CD4-positive, CD25-positive, alpha-beta regulatory T cell (primary cell): ENCODE data around the gene SMAD3. TPM values are rescaled to one million over a fixed set of nuclear protein-coding genes. Genes with fewer than 3 reads are reported as not detected.

Experiments used
- ATAC-seq, 2 donors: fragments of 150-1000 bp; cut with Tn5 transposase; one replicate each; pipeline ENCODE4 v1.10.0; 2021; ENCODE audit warnings: low read depth in 2 of 2, moderate number of reproducible peaks in 2 of 2, moderate library complexity in 1 of 2
- DNase-seq, 3 donors: peaks; one replicate each; pipeline versions ENCODE4 v3.0.0 to v3.0.0-alpha.2; 2012 to 2022; ENCODE audit warnings: mixed read lengths in 1 of 3
- H3K27ac ChIP-seq: one replicate; pipeline ENCODE4 v1.7.0; 2013; ENCODE audit warnings: mild to moderate bottlenecking, low read length; ENCODE audit not compliant: insufficient read depth, poor library complexity, severe bottlenecking
- H3K27me3 ChIP-seq: one replicate; pipeline ENCODE4 v1.7.0; 2013; ENCODE audit warnings: low read length; ENCODE audit not compliant: control insufficient read depth, insufficient read depth
- H3K36me3 ChIP-seq: one replicate; pipeline ENCODE4 v1.7.0; 2013; ENCODE audit warnings: mild to moderate bottlenecking, low read length, moderate library complexity; ENCODE audit not compliant: control insufficient read depth, insufficient read depth
- H3K4me1 ChIP-seq: 2 replicates; pipeline ENCODE4 v1.7.0; 2013; ENCODE audit warnings: mild to moderate bottlenecking, low read length; ENCODE audit not compliant: insufficient read depth, control insufficient read depth, poor library complexity, severe bottlenecking
- H3K4me3 ChIP-seq: one replicate; pipeline ENCODE4 v1.7.0; 2013; ENCODE audit warnings: low read depth, mild to moderate bottlenecking, low read length, moderate library complexity
- H3K9me3 ChIP-seq, 2 experiments: 1 replicate in 1 of 2; 2 replicates in 1 of 2; pipeline ENCODE4 v1.7.0; 2013; ENCODE audit warnings: low read length in 2 of 2, mild to moderate bottlenecking in 1 of 2, moderate library complexity in 1 of 2; ENCODE audit not compliant: control insufficient read depth in 2 of 2
- H3K27ac Mint-ChIP-seq, 3 donors: one replicate each; pipeline ENCODE4 v1.8.0; 2020 to 2022; ENCODE audit warnings: mild to moderate bottlenecking in 3 of 3, mixed read lengths in 3 of 3, moderate library complexity in 2 of 3
- H3K27me3 Mint-ChIP-seq: one replicate; pipeline ENCODE4 v1.8.0; 2022; ENCODE audit warnings: mild to moderate bottlenecking, mixed read lengths
- H3K36me3 Mint-ChIP-seq: one replicate; pipeline ENCODE4 v1.8.0; 2020; ENCODE audit warnings: mixed read lengths
- H3K4me1 Mint-ChIP-seq, 4 donors: one replicate each; pipeline ENCODE4 v1.8.0; 2020 to 2022; ENCODE audit warnings: mixed read lengths in 4 of 4, mild to moderate bottlenecking in 1 of 4
- H3K4me3 Mint-ChIP-seq, 4 donors: one replicate each; pipeline ENCODE4 v1.8.0; 2020 to 2022; ENCODE audit warnings: mild to moderate bottlenecking in 4 of 4, mixed read lengths in 4 of 4, moderate library complexity in 3 of 4
- H3K9me3 Mint-ChIP-seq, 7 donors: one replicate each; pipeline ENCODE4 v1.8.0; 2020 to 2022; ENCODE audit warnings: mixed read lengths in 7 of 7, mild to moderate bottlenecking in 3 of 7, moderate library complexity in 2 of 7
- polyA plus RNA-seq, 4 donors: library from polyadenylated mRNA; unstranded; fragments of 300-500 nt; fragmentation: Illumina TruSeq; gene quantifications; one replicate each; pipeline ENCODE4 v1.2.3, GENCODE V29; 2021
- total RNA-seq: library from RNA; stranded (reverse); gene quantifications from one replicate; pipeline ENCODE4 v1.2.3, GENCODE V29; 2022

SMAD3 gene
- total and polyA plus RNA-seq, 5 donors from 2014 or later, result 12.0 to 76.6 (median 14.7) TPM

DNA sequence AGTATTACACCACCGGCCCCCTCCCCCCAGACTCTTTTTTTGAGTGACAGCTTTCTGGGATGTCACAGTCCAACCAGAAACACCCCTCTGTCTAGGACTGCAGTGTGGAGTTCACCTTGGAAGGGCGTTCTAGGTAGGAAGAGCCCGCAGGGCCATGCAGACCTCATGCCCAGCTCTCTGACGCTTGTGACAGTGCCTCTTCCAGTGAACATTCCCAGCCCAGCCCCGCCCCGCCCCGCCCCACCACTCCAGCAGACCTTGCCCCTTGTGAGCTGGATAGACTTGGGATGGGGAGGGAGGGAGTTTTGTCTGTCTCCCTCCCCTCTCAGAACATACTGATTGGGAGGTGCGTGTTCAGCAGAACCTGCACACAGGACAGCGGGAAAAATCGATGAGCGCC lies 125.4 kb downstream of the SMAD3 start:
- DNase-seq, result no peak
- Mint-ChIP-seq H3K27me3 (no peaks in the 10 kb centered on the region), H3K4me1 (peaks cover 0 to 5% (median under 1%) of the 10 kb centered on the region in 4 donors), H3K9me3 (peaks cover 0 to 1% (median 0%) of the 10 kb centered on the region in 7 donors), H3K27ac (no peak overlapping the region), H3K4me3 (no peak overlapping the region), H3K36me3 (peaks cover 53% of the 10 kb centered on the region)
- no peak for ATAC-seq
- no peaks in the 10 kb centered on the region for H3K4me1 ChIP-seq
- no peaks in the 10 kb centered on the region for H3K27me3 ChIP-seq
- H3K27ac ChIP-seq, result no peak overlapping the region
- H3K4me3 ChIP-seq, result no peak overlapping the region
- H3K9me3 ChIP-seq, result no peaks in the 10 kb centered on the region
- peaks cover 77% of the 10 kb centered on the region for H3K36me3 ChIP-seq

DNA sequence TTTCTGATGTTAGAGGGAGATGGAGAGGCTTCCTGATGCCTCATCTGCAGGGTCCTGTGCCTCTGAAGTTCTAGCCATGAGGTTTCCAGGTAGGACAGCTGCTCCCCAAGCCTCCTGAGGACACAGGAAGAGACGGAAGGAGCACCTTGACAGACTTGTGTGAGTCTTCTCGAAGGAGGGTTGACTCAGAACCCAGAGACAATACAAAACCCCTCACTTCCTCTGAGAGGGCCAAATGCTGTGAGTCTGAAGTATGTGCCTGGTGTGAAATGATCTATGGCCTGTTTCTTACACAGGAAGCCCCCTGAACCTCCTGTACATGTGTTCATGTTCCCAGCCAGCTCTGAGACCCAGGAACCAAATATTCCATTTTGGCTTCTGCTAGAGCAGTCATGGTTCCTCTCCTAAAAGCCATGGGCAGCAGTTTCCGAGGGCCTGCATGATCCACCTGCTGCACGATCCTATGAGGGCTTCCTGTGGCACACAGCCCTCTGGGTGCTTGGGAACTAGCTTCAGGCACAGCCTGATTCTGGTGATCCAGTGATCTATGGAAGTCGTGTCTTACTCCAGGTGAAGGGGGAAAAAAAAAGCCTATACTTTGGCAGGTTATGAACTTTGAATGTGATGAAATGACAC lies 126.9 kb downstream of the SMAD3 start:
- Mint-ChIP-seq H3K27me3 (no peaks in the 10 kb centered on the region), H3K4me3 (no peak overlapping the region), H3K27ac (peak overlapping the region in 2 of 3 donors; percentile 32 to 72), H3K9me3 (peaks cover 0 to 1% (median 0%) of the 10 kb centered on the region in 7 donors), H3K4me1 (peaks cover under 1 to 5% (median 3%) of the 10 kb centered on the region in 4 donors), H3K36me3 (peaks cover 52% of the 10 kb centered on the region)
- no peak for ATAC-seq
- Histone ChIP-seq H3K36me3 (peaks cover 62% of the 10 kb centered on the region), H3K4me3 (no peak overlapping the region), H3K4me1 (no peaks in the 10 kb centered on the region), H3K27me3 (no peaks in the 10 kb centered on the region), H3K9me3 (no peaks in the 10 kb centered on the region), H3K27ac (no peak overlapping the region)
- no peak for DNase-seq

DNA sequence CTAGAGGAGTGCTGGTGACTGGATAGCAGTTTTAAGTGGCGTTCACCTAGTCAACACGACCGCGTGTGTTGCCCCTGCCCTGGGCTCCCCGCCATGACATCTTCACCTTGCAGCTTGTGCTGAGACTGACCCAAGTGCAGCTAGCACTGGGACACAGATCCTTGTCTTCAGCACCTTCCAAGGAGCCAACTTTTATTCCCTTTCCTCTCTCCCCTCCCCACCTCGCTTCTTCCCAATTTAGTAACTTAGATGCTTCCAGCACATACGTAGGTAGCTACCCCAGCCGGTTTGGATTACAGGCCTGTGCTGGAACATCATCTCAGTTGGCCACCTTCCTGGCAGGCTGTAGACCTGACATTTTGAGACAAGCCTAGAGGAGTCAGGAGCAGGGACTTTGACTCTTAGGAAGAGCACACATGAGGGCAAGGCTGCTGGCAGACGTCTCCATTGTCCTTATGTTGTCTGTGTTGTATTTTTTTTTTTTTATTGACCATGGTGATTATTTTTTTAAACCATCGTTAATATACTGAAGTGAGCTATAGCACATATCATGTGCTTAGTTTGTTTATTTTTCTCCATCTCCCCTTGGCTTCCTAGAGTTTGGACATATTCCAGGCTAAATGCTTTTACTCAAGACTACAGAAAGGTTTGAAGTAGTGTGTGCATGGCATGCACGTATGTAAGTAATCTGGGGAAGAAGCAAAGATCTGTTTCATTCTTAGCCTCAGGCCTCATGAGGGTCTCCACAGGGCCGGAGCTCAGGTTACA lies 128.0 kb downstream of the SMAD3 start:
- peak overlapping the region in 2 of 3 donors; percentile 47 to 67 for H3K27ac Mint-ChIP-seq
- Histone ChIP-seq H3K4me1 (peaks cover 4% of the 10 kb centered on the region), H3K4me3 (no peak overlapping the region), H3K36me3 (peaks cover 54% of the 10 kb centered on the region), H3K9me3 (no peaks in the 10 kb centered on the region), H3K27ac (no peak overlapping the region), H3K27me3 (no peaks in the 10 kb centered on the region)
- peaks cover 11 to 14% (median 12%) of the 10 kb centered on the region in 4 donors for H3K4me1 Mint-ChIP-seq
- DNase-seq (no peak), ATAC-seq (no peak)
- peaks cover 51% of the 10 kb centered on the region for H3K36me3 Mint-ChIP-seq
- H3K4me3 Mint-ChIP-seq, result no peak overlapping the region
- H3K27me3 Mint-ChIP-seq, result no peaks in the 10 kb centered on the region
- H3K9me3 Mint-ChIP-seq, result peaks cover 0 to 1% (median 0%) of the 10 kb centered on the region in 7 donors

DNA sequence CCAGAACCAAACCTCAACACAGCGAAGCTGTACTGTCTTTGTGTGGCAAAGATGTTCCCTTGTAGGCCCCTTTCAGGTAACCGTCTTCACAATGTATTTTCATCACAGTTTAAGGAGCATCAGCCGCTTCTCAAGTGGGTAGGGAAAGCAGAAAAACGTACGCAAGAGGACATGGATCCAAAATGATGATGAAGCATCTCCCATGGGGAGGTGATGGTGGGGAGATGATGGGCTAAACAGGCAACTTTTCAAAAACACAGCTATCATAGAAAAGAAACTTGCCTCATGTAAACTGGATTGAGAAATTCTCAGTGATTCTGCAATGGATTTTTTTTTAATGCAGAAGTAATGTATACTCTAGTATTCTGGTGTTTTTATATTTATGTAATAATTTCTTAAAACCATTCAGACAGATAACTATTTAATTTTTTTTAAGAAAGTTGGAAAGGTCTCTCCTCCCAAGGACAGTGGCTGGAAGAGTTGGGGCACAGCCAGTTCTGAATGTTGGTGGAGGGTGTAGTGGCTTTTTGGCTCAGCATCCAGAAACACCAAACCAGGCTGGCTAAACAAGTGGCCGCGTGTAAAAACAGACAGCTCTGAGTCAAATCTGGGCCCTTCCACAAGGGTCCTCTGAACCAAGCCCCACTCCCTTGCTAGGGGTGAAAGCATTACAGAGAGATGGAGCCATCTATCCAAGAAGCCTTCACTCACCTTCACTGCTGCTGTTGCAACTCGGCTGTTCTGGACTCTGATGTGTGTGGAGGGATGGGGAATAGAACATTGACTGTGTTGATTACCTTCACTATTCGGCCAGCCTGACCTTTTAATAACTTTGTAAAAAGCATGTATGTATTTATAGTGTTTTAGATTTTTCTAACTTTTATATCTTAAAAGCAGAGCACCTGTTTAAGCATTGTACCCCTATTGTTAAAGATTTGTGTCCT lies 129.0 kb downstream of the SMAD3 start:
- Mint-ChIP-seq H3K36me3 (peaks cover 48% of the 10 kb centered on the region), H3K27ac (peak overlapping the region; percentile 9 to 82 (median 12)), H3K4me3 (no peak overlapping the region), H3K4me1 (peaks cover 11 to 23% (median 18%) of the 10 kb centered on the region in 4 donors), H3K27me3 (no peaks in the 10 kb centered on the region), H3K9me3 (peaks cover 0 to 1% (median 0%) of the 10 kb centered on the region in 7 donors)
- H3K27me3 ChIP-seq, result no peaks in the 10 kb centered on the region
- H3K4me3 ChIP-seq, result no peak overlapping the region
- peaks cover 44% of the 10 kb centered on the region for H3K36me3 ChIP-seq
- peaks cover 5% of the 10 kb centered on the region for H3K4me1 ChIP-seq
- H3K9me3 ChIP-seq, result no peaks in the 10 kb centered on the region
- DNase-seq (no peak), ATAC-seq (no peak)
- no peak overlapping the region for H3K27ac ChIP-seq

DNA sequence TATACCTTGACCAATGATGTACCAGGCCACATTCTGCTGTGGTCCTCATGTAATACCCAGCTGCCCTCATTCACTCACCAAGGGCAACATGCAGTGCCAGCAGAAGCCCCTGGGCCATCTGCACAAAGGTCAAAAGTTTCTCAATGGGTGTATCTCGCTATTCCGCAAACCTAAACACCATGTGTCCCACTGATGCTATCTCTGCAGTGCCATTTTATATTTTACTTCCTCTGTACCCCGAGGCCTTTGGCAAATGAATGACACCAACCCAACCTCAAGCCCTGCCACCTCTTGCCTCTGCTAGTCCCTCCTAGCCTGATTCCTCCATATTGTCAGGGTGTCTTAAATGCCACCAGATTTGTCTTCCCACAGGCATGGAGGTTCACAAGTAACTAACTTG lies 129.9 kb downstream of the SMAD3 start:
- Mint-ChIP-seq H3K36me3 (peaks cover 48% of the 10 kb centered on the region), H3K9me3 (peaks cover 0 to 1% (median 0%) of the 10 kb centered on the region in 7 donors), H3K4me3 (no peak overlapping the region), H3K4me1 (peaks cover 11 to 30% (median 24%) of the 10 kb centered on the region in 4 donors), H3K27ac (peak overlapping the region in 2 of 3 donors; percentile 9 to 88), H3K27me3 (no peaks in the 10 kb centered on the region)
- no peaks in the 10 kb centered on the region for H3K27me3 ChIP-seq
- H3K4me3 ChIP-seq, result no peak overlapping the region
- DNase-seq (no peak), ATAC-seq (no peak)
- H3K27ac ChIP-seq, result no peak overlapping the region
- peaks cover 35% of the 10 kb centered on the region for H3K36me3 ChIP-seq
- peaks cover 5% of the 10 kb centered on the region for H3K4me1 ChIP-seq
- H3K9me3 ChIP-seq, result no peaks in the 10 kb centered on the region

DNA sequence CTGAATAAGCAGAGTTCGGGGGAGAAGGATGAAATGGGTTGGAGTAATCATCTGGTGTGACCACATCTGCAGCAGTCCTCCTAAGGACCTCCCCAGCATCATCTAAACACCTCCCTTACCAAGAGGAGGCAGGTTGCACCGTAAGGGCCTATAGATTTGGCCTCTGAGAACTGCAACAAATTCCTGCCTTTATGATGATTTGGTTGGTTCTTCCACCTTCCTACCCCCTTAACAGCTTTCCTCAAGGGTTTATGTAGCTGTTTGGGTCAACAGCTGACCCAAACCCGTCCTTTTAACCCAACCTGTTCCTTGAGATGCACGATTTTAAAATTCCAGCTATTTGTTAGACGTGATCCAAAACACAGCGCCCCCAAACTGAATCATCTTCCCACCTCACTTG lies 130.8 kb downstream of the SMAD3 start:
- Mint-ChIP-seq H3K36me3 (peaks cover 44% of the 10 kb centered on the region), H3K4me1 (peaks cover 11 to 30% (median 24%) of the 10 kb centered on the region in 4 donors), H3K4me3 (peak overlapping the region in 1 of 4 donors; percentile 8), H3K27ac (no peak overlapping the region), H3K9me3 (peaks cover 0 to 1% (median 0%) of the 10 kb centered on the region in 7 donors), H3K27me3 (no peaks in the 10 kb centered on the region)
- ATAC-seq (no peak), DNase-seq (no peak)
- Histone ChIP-seq H3K4me3 (no peak overlapping the region), H3K36me3 (peaks cover 26% of the 10 kb centered on the region), H3K4me1 (peaks cover 5% of the 10 kb centered on the region), H3K27ac (no peak overlapping the region), H3K27me3 (no peaks in the 10 kb centered on the region), H3K9me3 (no peaks in the 10 kb centered on the region)

DNA sequence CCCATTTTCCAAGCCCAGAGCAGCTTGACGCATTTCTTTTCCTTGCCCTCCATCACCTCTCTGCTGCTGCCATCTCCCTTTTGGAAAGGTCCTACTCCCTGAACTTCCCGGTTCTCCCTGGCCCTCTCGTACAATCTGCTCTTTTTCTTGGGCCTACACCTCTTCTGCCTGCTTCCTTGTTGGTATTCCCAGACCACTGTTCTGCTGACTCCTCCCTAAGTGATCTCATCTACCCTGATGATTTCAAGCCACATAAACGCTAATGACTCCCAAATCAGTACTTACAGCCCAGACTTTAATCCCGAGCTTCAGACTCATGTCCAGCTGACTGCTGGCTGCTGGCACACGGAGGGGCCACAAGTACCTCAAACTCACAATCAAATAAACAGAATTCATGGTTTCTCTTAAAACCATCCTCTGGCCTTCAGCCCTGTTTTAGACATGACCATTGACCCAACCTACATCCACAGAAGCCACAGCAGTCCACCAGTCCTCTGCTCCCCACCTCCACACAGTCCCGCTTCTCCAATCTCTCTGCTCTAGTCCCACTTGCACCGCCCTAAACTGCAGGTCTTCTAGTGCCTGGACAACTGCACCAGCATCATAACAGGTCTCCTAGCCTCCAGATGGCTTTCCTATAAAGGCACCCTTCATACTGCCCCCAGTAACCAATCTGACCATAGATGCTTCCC lies 131.4 kb downstream of the SMAD3 start:
- peak overlapping the region; percentile 40 to 89 (median 77) for H3K27ac Mint-ChIP-seq
- ATAC-seq (no peak), DNase-seq (no peak)
- H3K27me3 Mint-ChIP-seq, result no peaks in the 10 kb centered on the region
- peaks cover 0 to 1% (median 0%) of the 10 kb centered on the region in 7 donors for H3K9me3 Mint-ChIP-seq
- no peak overlapping the region for H3K4me3 ChIP-seq
- H3K9me3 ChIP-seq, result no peaks in the 10 kb centered on the region
- peaks cover 11 to 30% (median 24%) of the 10 kb centered on the region in 4 donors for H3K4me1 Mint-ChIP-seq
- peaks cover 41% of the 10 kb centered on the region for H3K36me3 Mint-ChIP-seq
- H3K4me1 ChIP-seq, result peaks cover 5% of the 10 kb centered on the region
- H3K4me3 Mint-ChIP-seq, result no peak overlapping the region
- H3K36me3 ChIP-seq, result peaks cover 22% of the 10 kb centered on the region
- no peaks in the 10 kb centered on the region for H3K27me3 ChIP-seq
- no peak overlapping the region for H3K27ac ChIP-seq
